Measurements from ENCODE around the gene GJD4. TPM values are rescaled to one million over a fixed set of nuclear protein-coding genes. Genes with fewer than 3 reads are reported as not detected.

The GJD4 gene
- total RNA-seq, 1 donor from 2014 or later: not detected

GRCh38 chr10:35613597-35614226 lies 8.6 kb downstream of the GJD4 start:
- Mint-ChIP-seq H3K27ac (ENCODE audit: unreplicated experiment) (no peak overlapping the region), H3K27me3 (ENCODE audit: low read depth) (peaks cover 32% of the 10 kb centered on the region), H3K4me1 (no peaks in the 10 kb centered on the region), H3K36me3 (ENCODE audit: low read depth) (no peaks in the 10 kb centered on the region), H3K4me3 (no peak overlapping the region), H3K9me3 (no peaks in the 10 kb centered on the region)
- peak; percentile 43 for TF ChIP-seq CTCF (conservative IDR thresholded peaks at IDR 0.05)
- DNase-seq (ENCODE audit: low read depth, low spot score): no peak

- Mint-ChIP-seq H3K27me3 (ENCODE audit: low read depth) (peaks cover 35% of the 10 kb centered on the region), H3K4me1 (no peaks in the 10 kb centered on the region), H3K36me3 (ENCODE audit: low read depth) (no peaks in the 10 kb centered on the region), H3K4me3 (no peak overlapping the region), H3K9me3 (peaks cover under 1% of the 10 kb centered on the region), H3K27ac (ENCODE audit: unreplicated experiment) (no peak overlapping the region)
- no peak for DNase-seq (ENCODE audit: low read depth, low spot score)
- no peak for TF ChIP-seq CTCF (conservative IDR thresholded peaks at IDR 0.05)
Measured at GRCh38 chr10:35614312-35614711, 9.2 kb downstream of the GJD4 start.

- Mint-ChIP-seq H3K4me3 (no peak overlapping the region), H3K27ac (ENCODE audit: unreplicated experiment) (no peak overlapping the region), H3K36me3 (ENCODE audit: low read depth) (no peaks in the 10 kb centered on the region), H3K4me1 (peaks cover 4% of the 10 kb centered on the region), H3K27me3 (ENCODE audit: low read depth) (no peaks in the 10 kb centered on the region), H3K9me3 (no peaks in the 10 kb centered on the region)
- DNase-seq (ENCODE audit: low read depth, low spot score): no peak
- no peak for TF ChIP-seq CTCF (conservative IDR thresholded peaks at IDR 0.05)
Measured at GRCh38 chr10:35626971-35627507, 21.9 kb downstream of the GJD4 start.

- DNase-seq (ENCODE audit: low read depth, low spot score): no peak
- Mint-ChIP-seq H3K9me3 (no peaks in the 10 kb centered on the region), H3K4me3 (no peak overlapping the region), H3K27ac (ENCODE audit: unreplicated experiment) (no peak overlapping the region), H3K4me1 (peaks cover 20% of the 10 kb centered on the region), H3K27me3 (ENCODE audit: low read depth) (peaks cover 9% of the 10 kb centered on the region), H3K36me3 (ENCODE audit: low read depth) (no peaks in the 10 kb centered on the region)
- TF ChIP-seq CTCF (conservative IDR thresholded peaks at IDR 0.05): no peak
Measured at GRCh38 chr10:35631404-35631803, 26.3 kb downstream of the GJD4 start.

- no peak for TF ChIP-seq CTCF (conservative IDR thresholded peaks at IDR 0.05)
- H3K4me1 Mint-ChIP-seq: peaks cover 23% of the 10 kb centered on the region
- H3K27me3 Mint-ChIP-seq (ENCODE audit: low read depth): peaks cover 16% of the 10 kb centered on the region
- no peak for DNase-seq (ENCODE audit: low read depth, low spot score)
- no peak overlapping the region for H3K27ac Mint-ChIP-seq (ENCODE audit: unreplicated experiment)
- H3K36me3 Mint-ChIP-seq (ENCODE audit: low read depth): no peaks in the 10 kb centered on the region
- no peaks in the 10 kb centered on the region for H3K9me3 Mint-ChIP-seq
- H3K4me3 Mint-ChIP-seq: no peak overlapping the region
Measured at GRCh38 chr10:35632027-35632426, 26.9 kb downstream of the GJD4 start.
